Spleen (tissue), 7 donors: Measurements from ENCODE around the gene LRBA.

ENCODE experiments used
- CTCF ChIP-seq, 11 experiments: fragments of 200-600 bp in 7 of 11; fragments of 450-650 bp in 4 of 11; sonication (generic) in 4 of 11; IDR thresholded peaks in 8 of 11; conservative IDR thresholded peaks in 3 of 11; 1 replicate in 7 of 11; 2 replicates in 4 of 11; pipeline versions ENCODE4 v1.4.0 to v1.8.0; 2016 to 2021; ENCODE audit warnings: antibody characterized with exemption in 11 of 11, inconsistent platforms in 4 of 11, mild to moderate bottlenecking in 1 of 11
- POLR2AphosphoS5 ChIP-seq, 3 donors: sonication (generic); formaldehyde crosslinking; IDR thresholded peaks; one replicate each; pipeline ENCODE4 v1.5.1; 2017; ENCODE audit warnings: antibody characterized with exemption in 3 of 3
- donor health status: DM: no; HTN: no; CAD: no; lungs with moderate emphysema.
- donor health status: DM: no; HTN: no; CAD: no.
- donor health status: DM: no; HTN: no; CAD: no.

- TF ChIP-seq CTCF (IDR thresholded peaks at IDR 0.05 in 8 of 11, conservative IDR thresholded peaks at IDR 0.05 in 3 of 11) (no peak), POLR2AphosphoS5 (IDR thresholded peaks at IDR 0.05) (no peak)
These were observed 633.1 kb downstream of the LRBA start for GRCh38 chr4:150382028-150382427.
